Activated T-helper 1 cell treated with anti-CD3 and anti-CD28 coated beads, Interleukin-12 subunit alpha, Interleukin-12 subunit beta, Interleukin-2, Interleukin-4 antibody, amounts not matched to agents 30 ng/mL and 10 ng/mL and 1 ng/mL, durations not matched to agents 14 hours and 24 hours and 36 hours (primary cell): ENCODE measurements around the gene GLB1L2. TPM values are rescaled to one million over a fixed set of nuclear protein-coding genes. Genes with fewer than 3 reads are reported as not detected.

ENCODE experiments used
- DNase-seq: peaks from one replicate; pipeline ENCODE4 v3.0.0; 2021; ENCODE audit warnings: low spot score
- H3K27ac Mint-ChIP-seq: one replicate; pipeline ENCODE4 v1.8.0; 2021; ENCODE audit warnings: mild to moderate bottlenecking, mixed read lengths
- H3K27me3 Mint-ChIP-seq: one replicate; pipeline ENCODE4 v1.8.0; 2022; ENCODE audit warnings: mild to moderate bottlenecking, moderate library complexity, mixed read lengths; ENCODE audit not compliant: insufficient read depth
- H3K36me3 Mint-ChIP-seq: one replicate; pipeline ENCODE4 v1.8.0; 2021; ENCODE audit warnings: low read depth, mixed read lengths
- H3K4me1 Mint-ChIP-seq: one replicate; pipeline ENCODE4 v1.8.0; 2021; ENCODE audit warnings: low read depth, mixed read lengths
- H3K4me3 Mint-ChIP-seq: one replicate; pipeline ENCODE4 v1.8.0; 2021; ENCODE audit warnings: mild to moderate bottlenecking, moderate library complexity, mixed read lengths
- H3K9me3 Mint-ChIP-seq: one replicate; pipeline ENCODE4 v1.8.0; 2021; ENCODE audit warnings: mixed read lengths
- intact Hi-C: fragments of 100-400 bp; cut with micrococcal nuclease; formaldehyde crosslinking; loops from one replicate; pipeline ENCODE4 v1.15.1; 2024
- total RNA-seq: library from RNA; stranded (reverse); gene quantifications from 2 replicates; pipeline ENCODE4 v1.2.3, GENCODE V29; 2022

Gene GLB1L2
- total RNA-seq, 1 donor from 2014 or later: 11.5 TPM

- no peak for DNase-seq
- no peaks in the 10 kb centered on the region for H3K9me3 Mint-ChIP-seq
- H3K27me3 Mint-ChIP-seq: peaks cover 6% of the 10 kb centered on the region
- H3K36me3 Mint-ChIP-seq: no peaks in the 10 kb centered on the region
- intact Hi-C loops: no loop called here
- H3K27ac Mint-ChIP-seq: no peak overlapping the region
- no peak overlapping the region for H3K4me3 Mint-ChIP-seq
- no peaks in the 10 kb centered on the region for H3K4me1 Mint-ChIP-seq
Measured at GRCh38 chr11:134402910-134403309, 71.1 kb downstream of the GLB1L2 start.

DNA sequence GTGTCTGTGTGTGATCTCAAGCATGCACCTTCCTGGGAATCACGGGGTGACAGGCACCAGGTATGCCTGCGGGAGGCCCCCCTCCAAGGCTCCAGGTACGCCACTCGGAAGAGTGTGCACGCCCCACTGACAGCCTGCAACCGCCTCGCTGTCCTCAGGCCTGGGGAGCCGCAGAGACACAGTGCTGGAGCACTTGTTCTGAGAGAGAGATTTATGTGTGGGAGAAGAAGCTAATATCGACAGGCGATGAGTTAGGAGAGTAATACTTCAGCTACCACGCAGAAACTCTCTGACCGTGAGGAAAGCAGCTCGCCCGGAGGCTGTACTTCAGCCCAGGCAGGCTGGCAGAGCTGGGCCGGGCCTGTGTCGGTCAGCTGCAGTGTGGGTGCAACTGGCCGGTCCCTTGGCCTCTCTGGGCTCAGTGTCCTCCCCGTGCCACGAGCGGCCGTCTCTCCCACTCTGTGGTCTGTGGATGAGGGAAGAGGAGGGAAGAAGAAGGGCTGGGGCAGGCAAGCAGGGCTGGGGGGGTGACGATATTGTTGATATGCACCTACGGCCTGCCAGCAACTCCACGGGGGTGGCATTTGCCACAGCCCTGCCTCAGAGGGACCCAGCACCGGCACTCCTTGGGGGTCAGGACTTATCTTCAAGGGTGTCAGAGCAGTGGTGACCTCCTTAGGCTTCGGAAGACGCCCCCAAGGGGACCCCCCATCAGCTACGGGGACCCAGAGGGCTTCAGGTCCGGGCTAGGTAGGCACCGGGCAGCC, 73.0 kb downstream of the GLB1L2 start:
- Mint-ChIP-seq H3K36me3 (no peaks in the 10 kb centered on the region), H3K9me3 (no peaks in the 10 kb centered on the region), H3K4me1 (no peaks in the 10 kb centered on the region), H3K4me3 (no peak overlapping the region), H3K27me3 (peaks cover 13% of the 10 kb centered on the region), H3K27ac (no peak overlapping the region)
- no peak for DNase-seq
- intact Hi-C loops: no loop called here

DNA sequence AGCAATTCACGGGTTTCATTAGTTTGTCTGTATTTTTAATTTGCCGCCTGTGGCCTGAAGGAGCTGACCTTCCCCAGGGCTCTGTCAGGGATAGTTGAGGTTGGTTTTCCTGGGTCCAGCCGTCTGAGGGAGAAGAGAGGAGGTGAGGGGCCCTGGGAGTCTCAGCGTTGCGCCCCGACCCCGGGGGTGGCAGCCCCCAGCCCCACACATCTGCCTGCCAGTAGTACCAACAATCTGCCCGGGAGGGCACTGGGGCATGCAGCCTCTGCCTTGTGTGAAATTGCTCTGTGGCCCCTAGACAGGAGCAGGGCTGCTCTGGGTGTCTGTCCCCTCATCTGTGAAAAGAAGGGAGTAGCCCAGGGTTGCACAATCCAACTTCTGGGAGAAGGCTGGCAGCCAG, 73.6 kb downstream of the GLB1L2 start:
- Mint-ChIP-seq H3K4me1 (no peaks in the 10 kb centered on the region), H3K27me3 (peaks cover 20% of the 10 kb centered on the region), H3K4me3 (no peak overlapping the region), H3K27ac (no peak overlapping the region), H3K9me3 (no peaks in the 10 kb centered on the region), H3K36me3 (no peaks in the 10 kb centered on the region)
- intact Hi-C loops: no loop called here
- DNase-seq: no peak

- H3K4me3 Mint-ChIP-seq: no peak overlapping the region
- H3K4me1 Mint-ChIP-seq: no peaks in the 10 kb centered on the region
- DNase-seq: no peak
- intact Hi-C loops: no loop called here
- no peak overlapping the region for H3K27ac Mint-ChIP-seq
- no peaks in the 10 kb centered on the region for H3K36me3 Mint-ChIP-seq
- H3K27me3 Mint-ChIP-seq: peaks cover 24% of the 10 kb centered on the region
- no peaks in the 10 kb centered on the region for H3K9me3 Mint-ChIP-seq
Measured at GRCh38 chr11:134405841-134406240, 74.1 kb downstream of the GLB1L2 start.

GRCh38 chr11:134406264-134407185, 74.7 kb downstream of the GLB1L2 start:
- no peak overlapping the region for H3K27ac Mint-ChIP-seq
- no peak overlapping the region for H3K4me3 Mint-ChIP-seq
- no peak for DNase-seq
- no peaks in the 10 kb centered on the region for H3K36me3 Mint-ChIP-seq
- intact Hi-C loops: no loop called here
- H3K9me3 Mint-ChIP-seq: no peaks in the 10 kb centered on the region
- H3K4me1 Mint-ChIP-seq: no peaks in the 10 kb centered on the region
- peaks cover 31% of the 10 kb centered on the region for H3K27me3 Mint-ChIP-seq

GRCh38 chr11:134407321-134407828, 75.6 kb downstream of the GLB1L2 start:
- Mint-ChIP-seq H3K36me3 (no peaks in the 10 kb centered on the region), H3K27ac (no peak overlapping the region), H3K27me3 (peaks cover 31% of the 10 kb centered on the region), H3K4me3 (no peak overlapping the region), H3K4me1 (no peaks in the 10 kb centered on the region), H3K9me3 (no peaks in the 10 kb centered on the region)
- DNase-seq: no peak
- intact Hi-C loops: no loop called here

DNA sequence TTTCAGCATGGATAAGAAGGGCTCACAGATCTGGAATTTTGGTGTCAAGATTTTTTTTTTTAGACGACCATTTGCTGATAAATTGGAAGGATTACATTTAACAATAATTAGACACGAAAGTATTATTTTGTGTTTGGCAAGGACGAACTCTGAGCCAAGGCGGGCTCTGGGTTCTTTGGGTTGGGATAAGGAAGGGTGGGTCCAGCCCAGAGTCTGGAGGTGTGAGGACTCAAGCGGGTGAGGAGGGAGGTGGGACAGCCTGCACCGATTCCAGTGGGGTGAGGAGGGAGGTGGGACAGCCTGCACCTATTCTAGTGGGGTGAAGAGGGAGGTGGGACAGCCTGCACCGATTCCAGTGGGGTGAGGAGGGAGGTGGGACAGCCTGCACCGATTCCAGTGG, 76.1 kb downstream of the GLB1L2 start:
- no peak for DNase-seq
- intact Hi-C loops: no loop called here
- peaks cover 33% of the 10 kb centered on the region for H3K27me3 Mint-ChIP-seq
- no peak overlapping the region for H3K4me3 Mint-ChIP-seq
- no peaks in the 10 kb centered on the region for H3K36me3 Mint-ChIP-seq
- H3K4me1 Mint-ChIP-seq: no peaks in the 10 kb centered on the region
- no peaks in the 10 kb centered on the region for H3K9me3 Mint-ChIP-seq
- no peak overlapping the region for H3K27ac Mint-ChIP-seq

GRCh38 chr11:134409552-134410429, 78.0 kb downstream of the GLB1L2 start:
- Mint-ChIP-seq H3K27me3 (peaks cover 52% of the 10 kb centered on the region), H3K4me3 (no peak overlapping the region), H3K9me3 (no peaks in the 10 kb centered on the region), H3K36me3 (no peaks in the 10 kb centered on the region), H3K27ac (no peak overlapping the region), H3K4me1 (peaks cover 6% of the 10 kb centered on the region)
- DNase-seq: no peak
- intact Hi-C loops: loop anchor here (5.0 kb wide), 1 partner anchor 157 kb away; the partner anchor contains the start of genes ACAD8 and THYN1

- Mint-ChIP-seq H3K4me3 (peak overlapping the region; percentile 50), H3K27me3 (peaks cover 58% of the 10 kb centered on the region), H3K9me3 (no peaks in the 10 kb centered on the region), H3K27ac (no peak overlapping the region), H3K36me3 (no peaks in the 10 kb centered on the region), H3K4me1 (peaks cover 6% of the 10 kb centered on the region)
- intact Hi-C loops: loop anchor here (5.0 kb wide), 1 partner anchor 158 kb away; the partner anchor contains the start of genes ACAD8 and THYN1
- no peak for DNase-seq
Measured at GRCh38 chr11:134410766-134411165, 79.0 kb downstream of the GLB1L2 start.

GRCh38 chr11:134412203-134413042, 80.6 kb downstream of the GLB1L2 start, which contains the start of gene B3GAT1:
Gene B3GAT1 (minus strand): TSS chr11:134412242. CDS start chr11:134387659, 24,583 bp downstream.
- Mint-ChIP-seq H3K27me3 (peaks cover 65% of the 10 kb centered on the region), H3K4me1 (peaks cover 6% of the 10 kb centered on the region), H3K36me3 (no peaks in the 10 kb centered on the region), H3K4me3 (peak within 1 kb of the TSS; percentile 54), H3K27ac (no peak within 1 kb of the TSS), H3K9me3 (no peaks in the 10 kb centered on the region)
- peak; percentile 9 for DNase-seq
- intact Hi-C loops: loop anchor here (5.0 kb wide), 1 partner anchor 160 kb away; the partner anchor contains the start of genes ACAD8 and THYN1

DNA sequence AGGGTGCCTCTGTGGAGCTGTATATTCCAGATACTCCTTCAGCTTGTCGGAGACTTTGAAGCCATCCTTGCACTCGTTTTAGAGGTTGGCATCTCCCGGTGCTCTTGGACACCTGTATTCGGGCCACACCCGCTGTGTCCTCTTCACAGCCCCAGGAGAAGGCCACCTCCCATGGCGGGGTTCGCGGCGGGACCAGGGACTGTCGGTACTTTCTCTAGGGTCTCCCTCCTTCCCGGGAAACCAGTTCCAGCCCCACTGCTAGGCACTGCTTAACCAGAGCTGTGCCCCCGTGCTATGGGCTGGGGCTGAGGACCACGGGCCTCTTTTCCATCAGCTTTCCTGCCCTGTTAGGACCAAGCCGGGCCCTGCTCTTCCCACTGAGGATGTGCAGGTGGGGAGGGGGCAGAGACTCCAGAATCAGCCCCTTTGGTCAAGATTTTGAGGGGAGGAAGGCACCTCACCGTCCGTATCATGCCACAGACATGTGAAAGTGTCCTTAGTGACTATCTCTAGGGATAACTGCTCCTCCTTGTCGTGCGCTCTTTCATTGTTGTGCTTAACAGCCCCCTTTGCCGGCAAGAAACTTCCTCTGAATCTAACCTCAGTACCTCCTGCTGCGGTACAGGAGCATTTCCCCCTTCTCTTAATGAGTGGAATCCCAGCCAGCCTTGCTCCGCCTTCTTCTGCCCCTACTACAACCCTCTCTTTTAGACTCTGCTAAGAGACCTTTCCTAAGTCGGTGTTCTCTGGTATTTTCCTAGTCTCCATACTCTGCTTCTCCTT, 81.4 kb downstream of the GLB1L2 start:
- no peak overlapping the region for H3K27ac Mint-ChIP-seq
- H3K36me3 Mint-ChIP-seq: no peaks in the 10 kb centered on the region
- intact Hi-C loops: loop anchor here (5.0 kb wide), 1 partner anchor 161 kb away; the partner anchor contains the start of genes ACAD8 and THYN1
- peaks cover 6% of the 10 kb centered on the region for H3K4me1 Mint-ChIP-seq
- peaks cover 67% of the 10 kb centered on the region for H3K27me3 Mint-ChIP-seq
- no peaks in the 10 kb centered on the region for H3K9me3 Mint-ChIP-seq
- H3K4me3 Mint-ChIP-seq: peak overlapping the region; percentile 54
- no peak for DNase-seq
